Measurements from ENCODE around the gene MTR. TPM values are rescaled to one million over a fixed set of nuclear protein-coding genes. Genes with fewer than 3 reads are reported as not detected.
A peak's percentile ranks its signal among the peaks of the same experiment; 100 is the strongest.

The MTR gene
- total RNA-seq: 10 to 100 TPM; 24.9 to 38.0 (median 30.8) TPM

DNA sequence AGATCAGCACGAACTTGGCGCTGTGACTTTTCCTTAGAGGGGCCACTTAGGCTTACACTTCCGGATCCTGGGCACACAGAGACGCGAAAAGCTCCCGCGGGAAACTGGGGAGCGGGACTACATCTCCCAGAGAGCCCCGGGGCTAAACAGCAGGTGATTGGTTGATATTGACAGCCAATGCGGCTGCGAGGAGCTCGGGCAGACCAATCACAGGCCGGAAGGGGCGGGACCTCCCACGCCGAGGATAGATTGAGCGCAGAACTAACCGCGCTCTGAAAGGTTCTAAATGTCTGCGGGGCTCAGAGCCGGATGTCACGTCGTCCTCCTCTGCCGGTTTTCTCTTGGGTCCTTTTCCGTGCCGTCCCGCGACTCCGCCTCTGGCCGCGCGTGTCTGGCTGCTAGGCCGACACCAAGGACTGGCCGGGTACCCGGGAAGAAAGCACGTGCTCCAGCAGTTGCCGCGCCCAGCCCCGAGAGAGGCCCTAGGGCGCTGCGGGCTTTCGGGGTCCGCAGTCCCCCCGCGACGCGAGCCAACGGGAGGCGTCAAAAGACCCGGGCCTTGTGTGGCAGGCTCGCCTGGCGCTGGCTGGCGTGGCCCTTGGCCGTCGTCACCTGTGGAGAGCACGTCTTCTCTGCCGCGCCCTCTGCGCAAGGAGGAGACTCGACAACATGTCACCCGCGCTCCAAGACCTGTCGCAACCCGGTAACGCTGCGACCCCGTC is at the start of gene MTR:
Gene MTR, plus strand, starts transcription at position 258 of the 722 bp plus-strand sequence. Its CDS starts 412 bp downstream, at position 670.
- ATAC-seq (ENCODE audit: low FRiP score): peak; percentile 100
- TF ChIP-seq, protein P1, sequence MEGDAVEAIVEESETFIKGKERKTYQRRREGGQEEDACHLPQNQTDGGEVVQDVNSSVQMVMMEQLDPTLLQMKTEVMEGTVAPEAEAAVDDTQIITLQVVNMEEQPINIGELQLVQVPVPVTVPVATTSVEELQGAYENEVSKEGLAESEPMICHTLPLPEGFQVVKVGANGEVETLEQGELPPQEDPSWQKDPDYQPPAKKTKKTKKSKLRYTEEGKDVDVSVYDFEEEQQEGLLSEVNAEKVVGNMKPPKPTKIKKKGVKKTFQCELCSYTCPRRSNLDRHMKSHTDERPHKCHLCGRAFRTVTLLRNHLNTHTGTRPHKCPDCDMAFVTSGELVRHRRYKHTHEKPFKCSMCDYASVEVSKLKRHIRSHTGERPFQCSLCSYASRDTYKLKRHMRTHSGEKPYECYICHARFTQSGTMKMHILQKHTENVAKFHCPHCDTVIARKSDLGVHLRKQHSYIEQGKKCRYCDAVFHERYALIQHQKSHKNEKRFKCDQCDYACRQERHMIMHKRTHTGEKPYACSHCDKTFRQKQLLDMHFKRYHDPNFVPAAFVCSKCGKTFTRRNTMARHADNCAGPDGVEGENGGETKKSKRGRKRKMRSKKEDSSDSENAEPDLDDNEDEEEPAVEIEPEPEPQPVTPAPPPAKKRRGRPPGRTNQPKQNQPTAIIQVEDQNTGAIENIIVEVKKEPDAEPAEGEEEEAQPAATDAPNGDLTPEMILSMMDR (IDR thresholded peaks at IDR 0.05): no peak
- peak; percentile 93 for DNase-seq (ENCODE audit: low spot score)

DNA sequence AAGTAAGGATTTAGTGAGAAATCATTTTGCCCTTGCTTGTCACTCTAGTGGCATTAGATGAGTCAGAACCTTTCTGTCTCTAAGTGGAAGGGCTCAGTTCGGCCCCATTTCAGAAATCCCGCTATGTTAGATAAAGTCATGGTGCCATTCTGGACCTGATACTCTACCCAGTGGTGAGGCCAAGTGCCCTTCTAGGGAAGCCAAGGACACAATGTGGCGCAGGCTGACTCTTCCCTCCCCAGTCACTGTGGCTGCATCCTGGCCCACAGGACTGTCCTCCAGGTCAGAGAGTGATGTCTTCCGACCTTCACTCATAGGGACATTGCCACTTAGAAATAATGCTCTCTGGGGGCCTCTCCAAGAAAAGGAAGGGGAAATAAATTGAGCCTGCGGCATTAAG is 48.3 kb upstream of the MTR start:
- ATAC-seq (ENCODE audit: low FRiP score): no peak
- DNase-seq (ENCODE audit: low spot score): no peak
- TF ChIP-seq, protein P1 (IDR thresholded peaks at IDR 0.05): no peak

DNA sequence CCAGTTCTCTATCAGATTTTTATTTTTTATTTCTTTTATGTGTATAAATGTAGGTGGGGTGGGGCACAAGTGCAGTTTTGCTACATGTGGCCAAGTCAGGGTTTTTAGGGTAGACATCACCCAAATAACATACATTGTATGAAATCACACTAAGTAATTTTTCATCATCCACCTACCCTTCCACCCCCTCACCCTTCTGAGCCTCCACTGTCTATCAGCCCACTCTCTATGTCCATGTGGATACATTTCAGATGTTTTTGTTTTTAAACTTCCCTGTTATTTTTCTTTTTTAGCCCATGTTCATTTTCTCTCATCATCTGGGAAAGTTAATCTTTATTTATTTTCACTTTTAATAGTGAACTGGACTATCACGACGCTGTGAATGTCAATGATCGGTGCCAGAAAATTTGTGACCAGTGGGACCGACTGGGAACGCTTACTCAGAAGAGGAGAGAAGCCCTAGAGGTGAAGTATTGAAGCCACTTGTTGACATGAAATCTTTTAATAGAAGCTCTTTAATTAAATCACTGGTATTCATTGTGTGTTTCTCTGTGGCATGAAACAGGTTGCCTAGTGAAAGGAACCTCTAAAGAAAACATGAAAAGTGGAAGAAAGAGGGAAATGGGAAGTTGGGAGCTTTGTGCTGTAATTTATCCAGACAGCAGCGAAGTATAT is 47.6 kb upstream of the MTR start:
- TF ChIP-seq, protein P1 (IDR thresholded peaks at IDR 0.05): no peak
- DNase-seq (ENCODE audit: low spot score) (no peak), ATAC-seq (ENCODE audit: low FRiP score) (no peak)

DNA sequence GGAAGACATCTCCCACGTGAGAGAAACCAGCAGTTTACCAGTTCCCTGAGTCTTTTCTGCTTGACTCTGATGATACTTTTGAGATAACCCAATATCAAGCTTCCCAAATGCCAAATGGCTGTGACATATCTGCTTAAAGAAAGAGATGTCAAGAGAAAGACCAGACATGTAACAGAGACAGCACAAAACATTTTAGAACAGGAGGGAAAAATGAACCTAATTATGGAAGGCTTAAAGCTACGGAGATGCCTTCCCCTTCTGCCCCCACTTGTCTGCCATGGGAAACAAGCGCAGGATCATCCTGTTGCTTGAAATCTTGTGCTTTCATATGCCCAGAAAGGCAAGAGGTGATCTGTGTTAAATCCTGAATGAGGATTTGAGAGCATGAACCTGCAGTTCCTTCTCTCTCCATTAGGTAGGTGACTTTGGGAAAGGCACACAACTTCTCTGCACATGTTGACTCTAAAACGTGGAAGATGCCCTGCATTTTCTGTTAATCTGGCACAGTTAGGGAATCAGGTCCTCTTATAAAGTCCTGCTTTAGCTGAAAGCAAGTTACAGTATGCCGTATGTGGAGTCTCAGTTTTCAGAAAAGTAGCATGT is 46.7 kb upstream of the MTR start:
- TF ChIP-seq, protein P1 (IDR thresholded peaks at IDR 0.05): no peak
- DNase-seq (ENCODE audit: low spot score) (no peak), ATAC-seq (ENCODE audit: low FRiP score) (no peak)

DNA sequence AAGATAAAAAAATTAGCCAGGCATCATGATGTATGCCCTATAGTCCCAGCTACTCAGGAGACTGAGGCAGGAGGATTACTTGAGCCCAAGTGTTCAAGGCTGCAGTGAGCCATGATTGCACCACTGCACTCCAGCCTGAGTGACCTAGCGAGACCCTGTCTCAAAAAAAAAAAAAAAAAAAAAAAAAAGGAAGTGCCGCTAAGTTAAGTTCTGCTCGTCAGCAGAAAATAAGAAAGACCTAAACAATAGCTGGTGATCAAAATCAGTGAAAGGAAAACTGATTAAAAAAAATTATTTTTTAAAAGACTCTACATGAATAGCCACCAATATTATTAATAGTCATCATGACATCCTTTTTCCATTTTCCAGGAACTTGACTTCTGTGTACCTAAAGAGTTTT is 44.2 kb upstream of the MTR start:
- DNase-seq (ENCODE audit: low spot score) (no peak), ATAC-seq (ENCODE audit: low FRiP score) (no peak)
- TF ChIP-seq, protein P1 (IDR thresholded peaks at IDR 0.05): no peak

DNA sequence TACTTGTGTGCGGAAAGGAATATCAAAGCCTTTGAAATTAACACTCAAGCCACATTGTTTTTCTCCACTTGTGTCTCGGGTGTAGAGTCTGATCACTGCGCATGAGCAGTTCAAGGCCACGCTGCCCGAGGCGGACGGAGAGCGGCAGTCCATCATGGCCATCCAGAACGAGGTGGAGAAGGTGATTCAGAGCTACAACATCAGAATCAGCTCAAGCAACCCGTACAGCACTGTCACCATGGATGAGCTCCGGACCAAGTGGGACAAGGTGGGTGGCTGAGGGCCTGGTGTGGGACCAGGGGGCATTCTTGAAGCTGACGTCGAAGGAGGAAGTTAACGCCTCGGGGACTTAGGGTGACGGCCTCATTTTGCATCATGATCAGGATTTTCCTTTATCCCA is 43.7 kb upstream of the MTR start:
- ATAC-seq (ENCODE audit: low FRiP score) (no peak), DNase-seq (ENCODE audit: low spot score) (no peak)
- TF ChIP-seq, protein P1 (IDR thresholded peaks at IDR 0.05): no peak

All from omental fat pad (tissue), 4 donors.